Measurements from ENCODE around the gene FKBP15.
"Not testable (repeated sequence)": the region's sequence is repeated elsewhere in the genome, so short reads cannot be mapped to it uniquely, and the experiment has no call there.

The FKBP15 gene

DNA sequence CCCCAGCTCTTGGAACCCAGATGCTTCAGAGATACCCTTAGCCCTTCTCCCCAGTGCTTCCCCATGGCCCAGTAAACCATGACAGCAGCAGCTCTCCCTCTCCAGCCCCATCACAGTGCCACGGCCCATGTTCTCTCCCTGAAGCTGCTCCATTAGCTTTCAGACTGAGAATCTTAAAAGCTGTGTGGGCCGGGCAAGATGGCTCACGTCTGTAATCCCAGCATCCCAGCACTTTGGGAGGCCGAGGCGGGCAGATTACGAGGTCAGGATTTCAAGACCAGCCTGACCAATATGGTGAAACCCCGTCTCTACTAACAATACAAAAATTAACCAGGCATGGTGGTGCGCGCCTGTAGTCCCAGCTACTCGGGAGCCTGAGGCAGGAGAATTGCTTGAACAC is 71.5 kb downstream of the FKBP15 start:
- not testable (repeated sequence) for DNase-seq (ENCODE audit: low read depth in 2 of 2)

DNA sequence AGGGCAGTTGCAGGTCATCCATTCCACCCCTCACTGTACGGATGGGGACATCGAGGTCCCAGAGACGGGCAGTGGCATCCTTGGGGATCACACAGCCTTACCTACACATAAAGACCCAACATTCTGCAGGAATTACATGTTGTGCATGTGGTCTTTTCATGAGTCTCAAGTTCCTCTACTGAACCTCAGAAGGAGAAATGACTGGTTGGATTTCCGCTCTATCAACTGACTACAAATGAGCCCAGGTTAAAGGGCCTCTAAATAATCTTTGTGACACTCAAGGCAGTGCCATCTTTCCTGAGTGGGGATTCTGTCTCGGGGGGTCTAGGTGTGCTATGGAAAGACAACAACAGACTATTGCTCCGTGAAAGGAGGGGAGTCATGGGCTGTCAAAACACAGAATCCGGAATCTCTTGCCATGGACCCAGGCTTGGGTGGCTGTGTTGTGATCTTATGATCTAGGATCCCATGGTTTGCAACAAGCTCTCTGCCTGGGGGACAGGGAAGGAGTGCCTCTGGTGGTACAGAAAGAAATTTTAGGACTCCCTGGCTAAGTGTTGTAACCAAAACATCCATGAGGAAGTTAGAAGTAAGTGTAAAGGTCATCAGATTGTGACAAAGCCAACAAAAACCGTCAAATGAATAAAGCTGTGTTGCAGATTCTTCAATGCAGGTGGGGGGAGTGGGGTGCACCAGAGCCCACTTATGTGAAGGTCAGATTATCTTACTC is 72.1 kb downstream of the FKBP15 start:
- no peak for DNase-seq (ENCODE audit: low read depth in 2 of 2)

DNA sequence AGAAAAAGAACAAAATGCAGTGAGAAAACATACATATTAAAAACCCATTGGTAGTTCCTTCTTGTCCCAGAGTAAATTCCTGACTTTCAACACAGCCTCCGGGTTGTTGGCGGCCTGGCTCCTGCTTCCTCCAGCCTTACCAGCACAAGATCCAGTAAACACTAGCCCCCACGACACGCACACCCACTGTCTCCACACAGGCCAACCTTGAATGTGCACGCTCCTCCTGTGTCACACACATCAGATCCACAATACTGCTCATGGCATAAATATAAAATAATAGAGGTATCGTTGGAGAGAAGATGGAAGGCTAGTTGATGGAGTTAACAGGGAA is 72.7 kb downstream of the FKBP15 start:
- DNase-seq (ENCODE audit: low read depth in 2 of 2), result no peak

DNA sequence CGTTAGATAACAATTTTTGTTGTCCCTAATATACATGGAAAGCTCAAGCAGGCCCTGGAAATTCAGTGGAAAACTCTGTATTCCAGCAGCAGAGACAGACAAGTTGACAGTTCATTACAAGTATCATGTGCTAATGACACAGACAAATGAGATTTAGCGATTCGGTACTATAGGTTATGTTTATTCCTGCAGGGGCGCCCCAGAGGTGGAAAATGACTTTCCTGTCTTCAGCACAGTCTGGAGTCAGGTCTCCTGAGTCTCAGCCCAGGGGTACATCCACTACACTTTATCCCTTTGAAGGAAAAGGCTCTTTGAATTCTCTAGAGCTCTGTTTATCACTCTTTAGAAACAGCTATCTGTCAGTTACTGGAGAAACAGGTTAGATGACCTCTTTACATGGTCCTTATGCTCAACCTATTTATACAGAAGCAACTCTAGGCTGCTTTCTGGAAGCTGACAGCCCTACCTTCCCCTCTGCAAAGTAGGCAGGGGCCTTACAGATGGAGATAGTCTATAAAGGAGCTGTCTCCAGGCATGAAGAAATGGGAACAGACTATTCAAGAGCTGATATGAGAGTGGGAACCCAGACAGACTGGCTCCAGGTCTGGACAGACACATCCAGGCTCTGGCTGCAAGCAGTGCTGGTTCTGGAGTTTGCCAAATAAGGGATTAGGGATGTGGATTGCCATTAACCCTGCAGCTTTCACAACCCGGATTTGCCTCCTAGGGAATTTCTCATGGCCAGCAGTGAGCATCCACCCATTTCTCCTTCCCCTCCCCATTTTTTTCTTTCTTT is 77.4 kb downstream of the FKBP15 start:
- no peak for DNase-seq (ENCODE audit: low read depth in 2 of 2)

DNA sequence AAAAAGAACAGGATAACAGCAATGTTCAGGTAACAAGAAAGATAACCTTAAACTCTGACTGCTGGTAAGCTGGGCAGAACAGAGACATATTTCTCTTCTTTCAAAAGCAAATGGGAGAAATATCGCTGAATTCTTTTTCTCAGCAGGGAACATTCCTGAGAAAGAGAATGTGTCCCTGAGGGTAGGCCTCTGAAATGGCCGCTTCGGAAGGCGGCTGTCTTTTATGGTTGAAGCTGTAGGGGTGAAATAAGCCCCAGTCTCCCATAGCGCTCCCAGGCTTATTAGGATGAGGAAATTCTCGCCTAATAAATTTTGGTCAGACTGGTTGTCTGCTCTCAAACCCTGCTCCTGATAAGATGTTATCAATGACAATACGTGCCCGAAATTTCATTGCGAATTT is 80.2 kb downstream of the FKBP15 start:
- not testable (repeated sequence) for DNase-seq (ENCODE audit: low read depth in 2 of 2)

DNA sequence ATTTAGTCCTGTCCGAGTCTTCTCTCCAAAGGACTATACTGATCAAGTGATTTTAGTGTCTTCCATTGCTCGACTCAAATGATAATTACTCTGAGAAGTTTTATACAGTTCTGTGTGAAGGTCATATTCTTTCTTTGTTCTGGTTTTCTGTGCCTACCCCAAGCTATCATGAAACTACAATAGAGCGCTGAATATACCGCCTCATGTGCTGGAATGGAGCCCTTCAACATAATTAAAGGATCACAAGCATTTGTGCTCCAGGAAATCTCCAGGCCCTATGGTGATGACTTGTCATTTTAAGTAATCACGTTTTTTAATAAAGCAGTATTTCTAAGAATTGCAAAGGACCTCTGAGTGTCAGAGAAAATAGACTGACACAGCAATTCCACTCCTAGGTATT is 81.1 kb downstream of the FKBP15 start:
- DNase-seq (ENCODE audit: low read depth in 2 of 2), result no peak

DNA sequence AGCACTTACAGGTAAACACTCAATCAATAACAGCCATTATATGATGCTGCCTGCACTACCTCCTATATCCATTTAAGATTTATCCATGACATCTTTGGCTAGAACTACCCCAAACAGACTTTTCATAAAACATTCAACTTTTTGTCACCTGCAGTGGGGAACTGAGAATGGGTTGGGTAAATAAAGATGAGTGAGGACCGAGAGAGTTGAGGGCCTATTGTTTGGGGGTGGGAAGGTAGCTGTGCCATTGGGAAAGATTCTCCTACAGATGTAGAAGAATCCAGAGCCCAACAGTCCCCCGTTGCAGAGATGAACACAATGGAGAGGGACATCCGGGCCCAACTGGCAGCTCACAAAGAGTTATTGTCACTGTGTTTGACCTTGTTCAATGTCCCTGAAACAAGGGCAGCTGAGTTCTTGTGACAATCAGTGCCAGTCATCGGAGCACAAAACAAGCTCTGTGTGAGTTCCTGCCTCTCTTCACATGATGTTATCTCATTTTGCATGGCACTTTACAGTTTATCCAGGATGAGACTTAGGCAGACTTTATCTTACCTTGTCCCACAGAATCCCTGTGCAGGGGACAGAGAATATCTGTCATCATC is 81.8 kb downstream of the FKBP15 start:
- DNase-seq (ENCODE audit: low read depth in 2 of 2), result no peak

DNA sequence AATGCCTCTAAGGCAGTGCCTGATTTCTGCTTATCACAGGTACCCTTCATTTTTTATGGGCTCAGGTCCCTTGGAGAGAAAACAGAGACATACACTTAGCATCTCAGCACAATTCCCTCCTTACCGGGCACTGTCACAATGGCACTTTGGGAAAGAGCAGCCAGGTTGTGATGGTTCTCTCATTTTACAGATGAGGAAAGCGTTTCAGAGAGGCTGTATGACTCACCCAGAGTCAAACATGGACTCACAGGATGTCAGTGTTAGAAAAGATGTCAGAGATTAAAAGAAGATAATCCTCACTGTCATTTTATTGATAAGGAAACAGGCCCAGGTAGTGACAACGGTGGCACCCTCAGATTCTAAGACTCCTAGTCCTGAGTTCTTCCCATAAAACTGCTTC is 82.3 kb downstream of the FKBP15 start:
- no peak for DNase-seq (ENCODE audit: low read depth in 2 of 2)

DNA sequence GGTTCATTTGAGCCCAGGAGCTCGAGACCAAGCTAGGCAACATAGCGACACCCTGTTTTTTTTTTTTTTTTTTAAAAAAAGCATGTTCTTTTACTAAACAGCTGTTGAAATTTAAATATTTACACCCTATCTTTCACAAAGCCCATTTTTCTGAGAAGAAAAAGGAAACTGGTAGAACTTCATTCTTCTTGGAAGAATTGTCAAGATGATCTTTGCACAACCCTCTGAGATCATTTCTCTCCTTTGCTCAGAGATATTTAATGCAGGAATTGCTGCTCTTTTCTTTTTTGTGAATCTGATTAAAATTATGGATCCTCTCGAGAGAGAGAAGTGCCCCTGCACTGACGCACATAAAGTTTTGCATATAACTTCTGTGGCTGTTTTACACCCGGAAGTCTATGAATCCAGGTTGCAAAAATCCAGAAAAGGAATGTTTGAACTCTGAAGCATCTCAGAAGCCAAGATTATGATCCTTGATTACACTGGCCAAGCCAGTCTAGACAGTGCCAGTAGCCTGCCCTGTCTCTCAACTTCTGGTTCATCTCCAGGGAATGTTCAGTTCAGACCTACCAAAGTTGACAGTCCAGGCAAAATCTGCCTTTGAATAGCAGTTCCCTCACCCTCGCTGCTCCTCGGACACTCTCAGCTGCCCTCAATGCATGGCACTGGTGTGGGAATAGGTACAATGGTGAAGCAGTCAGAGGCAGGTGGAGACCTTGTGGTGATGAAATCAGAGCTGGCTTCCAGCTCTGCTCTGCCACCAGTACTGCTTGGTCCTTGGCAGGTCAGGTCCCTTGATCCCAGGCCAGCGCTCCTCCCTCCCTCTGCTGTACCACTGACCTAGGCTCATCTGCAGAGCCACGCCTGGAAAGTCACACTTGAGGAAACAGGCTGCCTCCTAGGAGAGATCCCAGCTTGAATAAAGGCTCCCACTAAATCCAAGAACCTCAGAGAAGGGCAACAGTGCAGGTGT is 83.6 kb downstream of the FKBP15 start:
- DNase-seq (ENCODE audit: low read depth in 2 of 2), result no peak

DNA sequence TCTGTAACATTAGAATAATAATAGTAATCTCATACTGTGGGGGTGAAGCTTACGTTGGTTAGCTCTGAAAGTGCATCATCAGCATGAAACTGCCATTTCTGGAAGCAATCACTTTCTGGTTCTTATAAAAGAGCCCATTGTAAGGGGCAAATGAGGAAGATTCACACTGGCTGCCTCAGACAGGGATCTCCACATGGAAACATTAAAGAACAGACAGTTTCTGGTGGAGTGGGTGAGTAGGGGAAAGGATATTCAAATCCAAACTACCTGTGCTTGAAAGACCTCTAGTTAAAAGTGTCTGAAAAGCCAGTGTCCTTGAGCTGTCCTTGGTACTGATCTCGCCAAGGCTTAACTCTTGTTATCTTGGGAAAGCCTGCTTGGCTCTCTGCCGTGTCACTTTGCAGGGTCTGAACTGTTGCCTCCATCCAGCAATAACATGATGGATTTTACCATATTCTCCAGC is 89.4 kb downstream of the FKBP15 start:
- DNase-seq (ENCODE audit: low read depth in 2 of 2), result no peak

DNA sequence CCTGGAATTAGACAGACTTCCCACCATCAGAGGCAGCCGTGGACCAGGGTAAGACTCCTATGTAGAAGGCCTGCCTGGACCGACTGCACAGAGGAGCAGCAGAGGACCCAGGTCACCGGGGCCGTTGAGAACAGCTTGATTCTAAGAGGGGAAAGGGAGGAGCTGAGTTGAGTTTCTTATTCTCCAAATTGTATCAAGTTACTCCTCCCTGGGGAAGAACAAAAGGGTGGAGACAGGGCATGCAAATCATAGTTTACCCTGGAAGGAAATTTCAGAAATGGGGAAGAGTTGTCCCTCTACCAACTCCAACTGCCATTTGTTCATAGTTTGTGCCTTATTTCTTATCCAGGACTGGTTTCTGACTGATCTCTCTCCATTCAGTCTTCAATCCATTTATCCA is 91.2 kb downstream of the FKBP15 start:
- no peak for DNase-seq (ENCODE audit: low read depth in 2 of 2)

DNA sequence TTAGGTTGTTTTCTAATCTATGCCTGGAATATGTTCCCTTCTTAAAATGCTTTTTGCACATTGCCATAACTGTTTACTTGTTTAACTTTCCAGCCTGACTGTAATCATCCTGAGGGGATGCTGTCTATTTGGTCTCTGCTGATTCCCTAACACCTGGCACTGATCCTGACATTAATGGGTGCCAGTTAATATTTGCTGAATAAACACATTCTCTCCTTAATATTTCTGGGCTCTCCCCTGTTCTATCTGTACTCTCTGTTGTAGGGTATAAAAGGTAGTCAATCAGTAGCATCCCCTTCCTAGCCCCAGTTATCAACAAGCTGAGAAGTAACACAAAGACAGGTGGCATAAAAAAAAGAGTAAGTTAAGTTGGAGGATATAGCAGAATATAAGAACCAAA is 91.6 kb downstream of the FKBP15 start:
- DNase-seq (ENCODE audit: low read depth in 2 of 2), result no peak

DNA sequence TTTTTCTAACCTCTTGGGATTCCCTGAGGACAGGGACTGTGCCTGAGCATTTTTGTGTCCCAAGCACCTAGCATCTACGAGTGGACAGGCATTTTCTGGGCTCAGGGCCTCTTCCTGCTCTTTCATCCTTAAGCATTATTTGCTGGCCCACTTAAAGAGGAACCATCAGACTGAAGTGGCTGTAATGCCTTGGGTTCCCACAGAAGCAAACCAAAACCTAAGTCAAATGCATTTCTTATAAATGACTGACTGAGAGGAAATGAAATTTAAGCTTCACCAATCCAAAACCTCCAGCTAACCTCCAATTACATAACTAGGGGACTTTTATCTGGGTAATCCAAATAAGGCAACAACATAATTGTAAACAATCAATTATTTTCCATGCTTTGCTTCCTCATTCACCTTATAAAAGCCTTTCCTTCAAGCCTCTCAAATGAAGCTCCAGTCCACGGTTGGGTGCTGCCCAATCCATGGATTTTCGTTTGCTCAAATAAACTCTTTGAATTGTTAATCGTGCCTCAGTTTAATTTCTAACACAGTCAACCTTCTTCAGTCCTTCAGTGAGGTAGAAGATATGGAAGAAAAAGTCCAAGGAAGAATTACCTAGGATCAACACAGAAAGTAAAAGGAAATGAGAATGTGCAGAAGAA is 95.6 kb downstream of the FKBP15 start:
- no peak for DNase-seq (ENCODE audit: low read depth in 2 of 2)

DNA sequence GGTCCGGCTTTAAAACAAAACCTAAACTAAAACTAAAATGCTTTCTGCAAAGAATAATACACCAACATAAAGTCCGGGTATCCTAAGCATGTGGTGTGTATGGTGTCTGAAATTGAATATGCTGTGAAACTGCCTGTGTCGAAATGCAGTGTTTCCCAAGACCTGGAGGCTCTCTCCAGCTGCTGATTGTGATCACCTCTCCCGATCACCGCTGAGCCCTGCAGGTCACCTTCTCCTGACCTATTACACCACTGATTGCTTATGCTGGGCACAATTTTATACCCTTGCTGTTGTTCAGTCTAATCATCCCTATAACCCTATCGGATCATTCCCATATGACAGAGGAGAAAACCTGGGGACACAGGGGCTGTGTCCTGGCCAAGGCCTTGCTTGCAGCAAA is 102.2 kb downstream of the FKBP15 start:
- DNase-seq (ENCODE audit: low read depth in 2 of 2), result not testable (repeated sequence)

All from stimulated activated CD8-positive, alpha-beta memory T cell treated with anti-CD3 and anti-CD28 coated beads, Interleukin-2, amount 100 ng/mL, for 1 hour (primary cell).